HL-60 (cell line): ENCODE results near the gene KRTAP9-4.
"Not testable (repeated sequence)": the region's sequence is repeated elsewhere in the genome, so short reads cannot be mapped to it uniquely, and the experiment has no call there.

Source experiments
- DNase-seq, 2 experiments: peaks; one replicate each; pipeline ENCODE4 v3.0.0-alpha.2; 2010 to 2020; ENCODE audit warnings: low read depth in 1 of 2, low spot score in 1 of 2
- H3K27ac ChIP-seq: fragments of 250-450 bp; sonication (Bioruptor Pico); replicated peaks from 2 replicates; pipeline ENCODE4 v1.5.1; 2020; ENCODE audit warnings: mild to moderate bottlenecking, moderate library complexity
- H3K27me3 ChIP-seq: fragments of 250-450 bp; sonication (Bioruptor Pico); 2 replicates; pipeline ENCODE4 v1.5.1; 2021; ENCODE audit warnings: mild to moderate bottlenecking, moderate library complexity; ENCODE audit not compliant: insufficient read depth, poor library complexity, severe bottlenecking
- H3K4me3 ChIP-seq: replicated peaks from 2 replicates; pipeline ENCODE4 v1.5.1; 2011; ENCODE audit warnings: mild to moderate bottlenecking, control low read depth, low read length; ENCODE audit not compliant: insufficient read depth
- CTCF ChIP-seq: IDR thresholded peaks from one replicate; pipeline ENCODE4 v1.5.1; 2011; ENCODE audit warnings: low read length, control low read depth, inconsistent platforms; ENCODE audit not compliant: insufficient read depth
- GABPA ChIP-seq: IDR thresholded peaks from 2 replicates; pipeline ENCODE4 v1.6.1; 2012; ENCODE audit warnings: low read depth
- POLR2AphosphoS5 ChIP-seq: IDR thresholded peaks from 2 replicates; pipeline ENCODE4 v1.6.1; 2012; ENCODE audit warnings: low read depth
- REST ChIP-seq: IDR thresholded peaks from 2 replicates; pipeline ENCODE4 v1.6.1; 2012; ENCODE audit warnings: low read depth; ENCODE audit not compliant: insufficient replicate concordance
- SPI1 ChIP-seq: IDR thresholded peaks from 2 replicates; pipeline ENCODE4 v1.6.1; 2012; ENCODE audit warnings: low read depth, mild to moderate bottlenecking, borderline replicate concordance

The KRTAP9-4 gene

GRCh38 chr17:41254861-41255260 lies 5.4 kb downstream of the KRTAP9-4 start:
- no peak for TF ChIP-seq REST
- TF ChIP-seq CTCF = no peak
- TF ChIP-seq POLR2AphosphoS5 = no peak
- TF ChIP-seq SPI1 = no peak
- TF ChIP-seq GABPA = no peak
- Histone ChIP-seq H3K27ac (no peak overlapping the region), H3K27me3 (peaks cover 4% of the 10 kb centered on the region), H3K4me3 (no peak overlapping the region)
- DNase-seq = no peak

GRCh38 chr17:41255381-41256290 lies 6.1 kb downstream of the KRTAP9-4 start, which contains the start of gene KRTAP9-9:
TSS of gene KRTAP9-9 (plus strand) at chr17:41255384.
- not testable (repeated sequence) for DNase-seq, H3K27ac ChIP-seq, H3K4me3 ChIP-seq, H3K27me3 ChIP-seq

- no peak for DNase-seq
- no peak overlapping the region for H3K4me3 ChIP-seq
- H3K27me3 ChIP-seq = peaks cover 4% of the 10 kb centered on the region
- no peak overlapping the region for H3K27ac ChIP-seq
- no peak for TF ChIP-seq CTCF
- no peak for TF ChIP-seq GABPA
- TF ChIP-seq REST = no peak
- no peak for TF ChIP-seq POLR2AphosphoS5
- TF ChIP-seq SPI1 = no peak
Observed at GRCh38 chr17:41256291-41256685, 6.8 kb downstream of the KRTAP9-4 start.

GRCh38 chr17:41258406-41258805 lies 8.9 kb downstream of the KRTAP9-4 start:
- no peak overlapping the region for H3K4me3 ChIP-seq
- peaks cover 4% of the 10 kb centered on the region for H3K27me3 ChIP-seq
- no peak for TF ChIP-seq SPI1
- TF ChIP-seq CTCF = no peak
- no peak for TF ChIP-seq GABPA
- TF ChIP-seq POLR2AphosphoS5 = no peak
- TF ChIP-seq REST = no peak
- no peak for DNase-seq
- H3K27ac ChIP-seq = no peak overlapping the region
